HG03280 (cell line): Measurements from ENCODE around the gene UHRF2.
"Not testable (repeated sequence)": the region's sequence is repeated elsewhere in the genome, so short reads cannot be mapped to it uniquely, and the experiment has no call there.

ENCODE experiments used
- ATAC-seq: cut with Tn5 transposase; IDR thresholded peaks from one replicate; pipeline ENCODE4 v1.9.1; 2021; ENCODE audit warnings: mild to moderate bottlenecking, moderate library complexity; ENCODE audit not compliant: unreplicated experiment

Gene UHRF2, protein sequence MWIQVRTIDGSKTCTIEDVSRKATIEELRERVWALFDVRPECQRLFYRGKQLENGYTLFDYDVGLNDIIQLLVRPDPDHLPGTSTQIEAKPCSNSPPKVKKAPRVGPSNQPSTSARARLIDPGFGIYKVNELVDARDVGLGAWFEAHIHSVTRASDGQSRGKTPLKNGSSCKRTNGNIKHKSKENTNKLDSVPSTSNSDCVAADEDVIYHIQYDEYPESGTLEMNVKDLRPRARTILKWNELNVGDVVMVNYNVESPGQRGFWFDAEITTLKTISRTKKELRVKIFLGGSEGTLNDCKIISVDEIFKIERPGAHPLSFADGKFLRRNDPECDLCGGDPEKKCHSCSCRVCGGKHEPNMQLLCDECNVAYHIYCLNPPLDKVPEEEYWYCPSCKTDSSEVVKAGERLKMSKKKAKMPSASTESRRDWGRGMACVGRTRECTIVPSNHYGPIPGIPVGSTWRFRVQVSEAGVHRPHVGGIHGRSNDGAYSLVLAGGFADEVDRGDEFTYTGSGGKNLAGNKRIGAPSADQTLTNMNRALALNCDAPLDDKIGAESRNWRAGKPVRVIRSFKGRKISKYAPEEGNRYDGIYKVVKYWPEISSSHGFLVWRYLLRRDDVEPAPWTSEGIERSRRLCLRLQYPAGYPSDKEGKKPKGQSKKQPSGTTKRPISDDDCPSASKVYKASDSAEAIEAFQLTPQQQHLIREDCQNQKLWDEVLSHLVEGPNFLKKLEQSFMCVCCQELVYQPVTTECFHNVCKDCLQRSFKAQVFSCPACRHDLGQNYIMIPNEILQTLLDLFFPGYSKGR

DNA sequence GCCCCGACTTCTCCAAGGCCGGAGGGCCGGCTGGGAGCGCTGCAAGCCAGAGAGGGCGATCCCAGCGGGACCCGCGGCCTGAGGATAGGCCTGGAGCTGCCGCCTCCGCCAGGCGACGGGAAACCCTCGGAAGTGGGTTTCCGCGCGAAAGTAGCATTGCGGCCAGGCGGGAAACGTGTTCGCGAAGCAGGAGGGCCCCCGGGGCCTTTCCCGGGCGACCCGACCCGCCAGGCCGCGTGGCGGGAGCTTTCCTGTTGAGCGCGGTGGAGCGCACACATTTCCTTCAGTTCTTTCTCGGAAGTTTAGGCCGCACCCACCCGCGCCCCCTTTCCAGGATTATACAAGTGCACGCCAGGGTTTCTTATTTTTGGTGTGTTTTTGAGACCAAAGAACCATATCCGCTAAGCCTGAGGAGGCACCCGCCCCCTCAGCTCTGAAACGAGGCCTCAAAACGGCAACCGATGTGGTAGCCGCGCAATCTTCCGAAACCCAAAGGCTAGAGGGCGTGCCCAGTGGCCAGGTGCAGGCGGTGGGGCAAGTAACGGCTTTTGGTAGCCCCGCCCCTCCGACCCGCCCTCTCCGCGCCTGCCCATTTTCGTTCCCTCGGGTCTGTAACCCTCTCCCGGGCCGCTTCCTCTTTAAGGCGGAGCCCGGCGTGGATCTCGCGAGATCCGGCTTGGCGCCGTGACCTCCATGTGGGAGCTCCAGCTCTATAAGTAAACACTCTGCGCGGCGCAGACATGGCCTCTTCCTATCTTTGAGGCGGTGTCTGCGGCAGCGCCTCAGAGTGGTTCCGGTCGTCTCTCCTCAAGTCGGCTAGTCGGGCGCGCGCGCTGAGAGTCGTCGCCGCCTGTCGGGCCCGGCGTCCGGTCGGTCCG, at the start of gene UHRF2:
UHRF2 (plus strand) TSS at position 713 of the 878 bp plus-strand sequence. CDS start 292 bp downstream, outside the sequence.
- peak; percentile 81 for ATAC-seq

DNA sequence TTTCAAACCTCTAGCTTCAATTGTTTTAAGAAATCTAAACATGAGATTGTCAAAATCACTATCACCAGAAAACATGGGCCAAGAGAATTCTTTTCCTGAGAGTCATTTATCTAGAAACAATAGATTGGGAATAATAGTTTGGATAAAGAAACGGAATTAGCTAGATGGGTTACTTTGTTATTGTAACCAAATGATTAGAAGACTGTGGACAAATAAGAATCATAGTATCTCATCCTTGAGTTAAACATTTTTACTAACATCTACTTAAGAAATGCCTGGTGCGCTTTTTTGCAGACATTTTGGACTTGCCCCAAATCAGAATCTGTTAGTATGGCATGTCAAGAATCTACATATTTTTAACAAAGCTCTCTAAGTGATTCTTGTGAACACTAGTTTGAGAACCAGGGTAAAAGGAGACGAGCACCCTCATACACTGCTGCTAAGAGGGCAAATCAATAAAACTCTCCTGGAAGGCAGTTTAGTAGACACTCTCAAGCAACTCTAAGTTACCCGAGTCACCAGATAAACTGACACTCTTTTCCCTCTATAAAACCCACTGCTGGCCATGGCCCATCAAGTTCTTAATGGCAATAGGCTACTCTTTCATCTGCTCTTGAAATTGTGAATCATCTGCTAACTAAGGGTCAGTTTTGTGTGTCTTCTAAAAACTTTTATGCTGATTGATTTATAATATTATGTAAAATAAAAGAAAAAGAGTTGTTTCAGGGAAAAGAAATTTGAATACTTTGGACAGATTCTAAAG, 45.7 kb upstream of the UHRF2 start:
- no peak for ATAC-seq

DNA sequence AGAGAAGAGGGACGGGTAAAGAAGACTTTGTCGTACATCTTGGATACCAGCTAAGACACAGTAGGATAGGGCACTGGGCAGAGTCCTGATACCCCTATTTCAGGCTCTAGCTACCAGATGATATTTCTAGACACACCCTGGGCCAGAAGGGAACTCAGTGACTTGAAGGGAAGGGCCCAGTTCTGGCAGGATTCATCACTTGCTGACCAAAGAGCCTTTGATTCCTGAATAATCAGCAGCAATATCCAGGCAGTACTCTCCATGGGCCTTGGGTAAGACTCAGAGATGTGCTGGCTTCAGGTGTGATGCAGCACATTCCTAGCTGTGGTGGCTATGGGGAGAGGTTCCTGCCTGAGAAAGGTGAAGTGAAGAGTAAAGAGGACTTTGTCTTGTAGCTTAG, 44.2 kb upstream of the UHRF2 start:
- ATAC-seq = no peak

DNA sequence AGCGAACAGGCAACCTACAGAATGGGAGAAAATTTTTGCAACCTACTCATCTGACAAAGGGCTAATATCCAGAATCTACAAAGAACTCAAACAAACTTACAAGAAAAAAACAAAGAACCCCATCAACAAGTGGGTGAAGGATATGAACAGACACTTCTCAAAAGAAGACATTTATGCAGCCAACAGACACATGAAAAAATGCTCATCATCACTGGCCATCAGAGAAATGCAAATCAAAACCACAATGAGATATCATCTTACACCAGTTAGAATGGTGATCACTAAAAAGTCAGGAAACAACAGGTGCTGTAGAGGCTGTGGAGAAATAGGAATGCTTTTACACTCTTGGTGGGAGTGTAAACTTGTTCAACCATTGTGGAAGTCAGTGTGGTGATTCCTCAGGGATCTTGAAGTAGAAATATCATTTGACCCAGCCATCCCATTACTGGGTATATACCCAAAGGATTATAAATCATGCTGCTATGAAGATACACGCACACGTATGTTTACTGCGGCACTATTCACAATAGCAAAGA, 31.5 kb upstream of the UHRF2 start:
- not testable (repeated sequence) for ATAC-seq

DNA sequence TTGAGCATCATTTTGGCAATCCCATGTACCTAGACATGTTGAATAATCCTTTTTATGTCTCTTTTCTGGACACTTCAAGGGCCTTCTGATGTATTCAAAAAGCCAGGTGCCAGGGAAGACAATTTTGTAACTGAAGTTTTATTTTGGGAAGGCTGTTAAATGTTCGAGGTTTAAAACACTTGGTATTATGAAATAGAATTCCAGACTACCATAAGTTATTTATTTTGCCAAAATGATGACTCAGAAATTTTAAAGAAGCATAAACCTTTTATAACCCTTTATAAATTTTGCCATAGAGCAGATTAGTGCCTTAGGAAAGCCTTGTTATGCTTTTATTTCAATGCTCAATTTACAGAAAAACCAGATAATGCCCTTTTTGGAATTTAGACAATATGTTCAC, 30.3 kb upstream of the UHRF2 start:
- ATAC-seq = no peak

DNA sequence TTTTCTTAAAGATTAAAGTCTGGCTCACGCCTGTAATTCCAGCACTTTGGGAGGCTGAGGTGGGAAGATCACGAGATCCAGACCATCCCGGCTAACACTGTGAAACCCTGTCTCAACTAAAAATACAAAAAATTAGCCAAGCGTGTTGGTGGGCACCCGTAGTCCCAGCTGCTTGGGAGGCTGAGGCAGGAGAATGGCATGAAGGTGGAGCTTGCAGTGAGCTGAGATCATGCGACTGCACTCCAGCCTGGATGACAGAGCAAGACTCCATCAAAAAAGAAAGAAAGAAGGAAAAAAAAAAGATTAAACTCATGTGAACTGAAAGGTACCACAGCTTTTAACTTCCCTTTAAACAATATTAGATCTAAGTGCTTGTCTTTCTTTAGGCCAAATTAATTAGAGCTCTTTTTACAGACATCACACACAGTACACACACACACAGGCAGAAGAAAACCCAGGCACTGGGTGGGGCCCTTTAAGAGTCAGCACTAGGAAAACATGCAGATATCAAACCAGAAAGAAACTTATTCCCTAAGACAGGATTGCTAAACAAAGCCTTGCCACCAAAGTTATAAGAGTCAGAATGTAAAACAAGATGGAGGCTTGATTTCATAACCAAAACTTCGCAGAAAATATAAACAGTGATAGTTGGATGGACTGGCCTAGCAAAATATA, 29.3 kb upstream of the UHRF2 start:
- no peak for ATAC-seq

DNA sequence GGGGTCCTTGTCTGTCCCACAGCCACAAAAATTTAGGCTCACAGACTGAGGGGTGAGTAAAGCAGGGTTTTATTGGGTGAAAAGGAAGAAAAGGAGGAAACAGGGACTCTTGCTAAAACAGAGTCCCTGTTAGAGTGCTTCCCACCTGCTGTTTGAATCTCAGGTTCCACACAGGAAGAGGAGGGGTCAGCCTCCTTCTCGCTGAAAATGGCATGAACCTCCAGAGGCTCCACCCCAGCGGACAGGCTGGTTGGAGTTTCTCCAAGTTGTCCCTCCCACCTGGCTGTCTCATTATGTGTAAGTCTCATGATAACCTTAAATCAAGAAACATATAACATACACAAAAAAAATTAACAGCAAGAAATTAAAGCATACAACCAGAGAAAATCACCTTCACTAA, 28.3 kb upstream of the UHRF2 start:
- no peak for ATAC-seq

DNA sequence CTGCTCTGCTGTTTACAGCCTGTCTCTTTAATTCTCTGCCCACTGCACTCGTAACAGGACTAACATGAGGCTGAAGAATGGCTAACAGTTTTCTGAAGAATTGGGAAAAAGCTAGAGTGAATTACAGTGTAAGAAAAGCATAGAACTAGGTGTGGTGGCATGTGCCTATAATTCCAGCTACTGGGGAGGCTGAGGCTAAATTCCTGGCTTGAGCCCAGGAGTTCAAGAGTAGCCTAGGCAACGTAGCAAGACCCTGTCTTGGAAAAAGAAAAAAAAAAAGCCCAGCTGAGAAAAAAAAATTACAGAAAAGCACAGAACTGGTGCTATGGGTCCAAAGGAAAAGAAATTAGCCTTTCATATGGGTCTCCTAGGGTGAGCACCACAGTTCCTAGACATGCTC, 13.9 kb upstream of the UHRF2 start:
- ATAC-seq = no peak

DNA sequence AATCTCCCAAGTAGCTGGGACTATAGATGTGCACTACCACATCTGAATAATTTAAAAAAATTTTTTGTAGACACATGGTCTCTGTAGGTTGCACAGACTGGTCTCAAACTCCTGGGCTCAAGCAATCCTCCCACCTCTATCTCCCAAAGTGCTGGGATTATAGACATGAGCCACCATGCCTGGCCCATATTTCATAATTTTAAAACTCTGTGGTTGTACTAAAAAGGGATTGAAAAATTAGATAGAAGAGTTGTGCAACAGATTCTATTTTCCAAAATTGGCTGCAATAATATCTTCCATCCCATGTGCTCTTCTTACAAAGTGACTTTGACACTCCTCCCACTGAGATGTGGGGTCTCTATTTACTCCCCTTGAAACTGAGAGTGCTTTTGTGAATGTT, 7.6 kb upstream of the UHRF2 start:
- no peak for ATAC-seq

DNA sequence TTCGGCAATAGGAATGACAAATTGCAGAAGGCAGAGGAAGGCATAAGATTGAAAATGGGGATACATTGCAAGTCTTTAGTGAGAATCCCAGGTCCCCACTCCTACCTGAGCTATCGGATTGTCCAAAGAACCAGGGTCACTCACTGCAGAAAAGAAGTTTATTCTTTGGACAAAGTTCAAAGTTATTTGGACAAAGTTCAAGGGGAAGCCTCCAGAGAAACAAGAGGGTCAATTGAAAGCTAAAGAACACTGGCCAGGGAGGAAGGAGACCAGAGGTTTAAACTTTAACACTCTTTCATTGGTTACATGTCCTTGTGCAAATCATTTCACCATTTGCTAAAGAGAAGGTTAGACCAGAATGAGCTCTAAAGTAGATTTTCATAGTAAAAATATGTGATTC, 5.2 kb upstream of the UHRF2 start:
- ATAC-seq = no peak

DNA sequence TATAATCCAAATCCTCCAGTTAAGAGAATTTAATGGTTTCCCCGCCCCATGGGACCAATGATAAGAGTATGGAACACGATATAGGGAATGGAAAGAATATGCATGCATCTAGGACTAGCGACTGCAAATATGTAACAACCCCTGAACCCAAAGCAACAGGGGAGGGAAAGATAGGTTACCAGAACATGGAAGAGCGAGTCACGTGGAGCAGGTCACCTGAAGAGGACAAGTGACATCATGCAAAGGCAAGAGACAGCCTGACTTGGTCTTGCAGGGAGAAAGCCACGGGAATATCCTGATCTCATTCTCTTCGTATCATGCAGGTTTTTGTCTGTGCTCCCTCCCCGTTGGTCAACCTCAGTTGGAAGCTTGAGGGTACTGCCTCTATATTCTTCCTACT, 4.7 kb upstream of the UHRF2 start:
- no peak for ATAC-seq

DNA sequence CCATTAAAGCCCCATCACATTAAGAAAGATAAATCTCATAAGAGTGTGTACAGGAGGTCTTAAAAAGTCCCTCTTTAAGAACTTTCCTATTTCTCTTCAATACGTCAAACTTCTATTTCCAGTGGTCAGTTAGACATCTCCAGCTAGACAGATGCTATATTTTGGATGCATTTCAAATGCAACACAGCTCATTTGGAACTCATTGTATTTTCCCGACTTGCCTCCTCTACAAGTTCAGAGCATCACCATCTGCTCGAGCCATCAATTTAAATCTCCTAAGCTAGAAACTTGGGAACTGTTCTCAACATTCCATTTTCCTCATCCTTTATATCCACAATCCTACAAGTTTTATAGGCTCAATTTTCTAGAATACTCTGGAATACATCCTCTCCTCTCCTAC, 3.2 kb upstream of the UHRF2 start:
- ATAC-seq = no peak

DNA sequence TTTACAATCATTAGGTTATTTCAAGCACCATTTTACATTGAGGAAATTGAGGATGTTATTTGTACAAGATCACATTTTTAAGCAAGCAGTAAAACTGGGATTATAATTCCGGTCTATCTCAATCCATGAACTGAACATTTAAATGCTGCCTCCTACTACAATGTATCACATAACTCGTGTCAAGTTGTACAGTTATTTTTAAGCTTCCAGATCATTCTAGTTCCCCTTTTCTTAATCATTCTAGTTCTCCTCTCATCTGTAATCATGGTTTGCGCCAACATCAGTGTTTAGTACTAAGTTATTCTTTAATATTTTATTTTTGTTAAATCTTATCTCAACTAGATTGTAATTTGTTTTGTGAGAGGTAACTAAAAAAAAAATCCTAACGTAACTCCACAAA, 2.4 kb upstream of the UHRF2 start:
- no peak for ATAC-seq

DNA sequence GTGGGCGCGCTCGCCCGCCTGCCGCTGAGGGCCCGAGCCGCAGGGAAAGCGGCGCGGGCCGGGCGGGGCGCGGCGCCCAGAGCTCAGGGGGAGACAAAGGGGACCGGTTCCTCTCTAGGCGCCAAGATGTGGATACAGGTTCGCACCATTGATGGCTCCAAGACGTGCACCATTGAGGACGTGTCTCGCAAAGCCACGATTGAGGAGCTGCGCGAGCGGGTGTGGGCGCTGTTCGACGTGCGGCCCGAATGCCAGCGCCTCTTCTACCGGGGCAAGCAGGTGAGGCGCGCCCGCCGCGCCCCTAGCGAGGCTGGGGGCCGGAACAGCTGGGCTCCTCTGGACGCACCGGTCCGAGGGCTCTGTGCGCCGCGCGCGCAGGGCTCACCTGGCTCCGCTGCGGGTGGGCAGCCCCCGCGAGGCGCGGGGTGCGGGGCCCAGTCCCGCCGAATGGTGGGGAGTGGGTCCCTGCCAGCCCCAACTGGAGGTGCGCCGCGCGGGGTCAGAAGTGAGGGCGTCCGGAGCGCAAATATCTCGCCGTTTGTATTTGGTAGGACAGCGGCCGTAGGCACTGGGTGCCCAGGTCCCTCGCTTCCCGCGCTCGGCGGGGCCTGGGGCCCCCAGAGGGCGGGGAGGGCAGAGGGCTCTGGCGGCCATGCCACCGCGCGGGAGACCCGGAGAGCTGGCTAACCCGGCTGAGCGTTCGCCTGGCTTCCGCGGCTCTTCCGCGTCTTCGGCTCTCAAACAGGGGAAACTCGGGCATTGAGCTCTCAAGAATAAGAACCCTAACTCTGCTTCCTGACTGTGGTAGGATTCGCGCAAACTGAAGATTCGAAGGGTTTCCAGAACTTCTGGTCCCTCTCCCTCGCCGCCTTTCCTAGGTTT, 607 bp downstream of the UHRF2 start:
- peak; percentile 6 for ATAC-seq

DNA sequence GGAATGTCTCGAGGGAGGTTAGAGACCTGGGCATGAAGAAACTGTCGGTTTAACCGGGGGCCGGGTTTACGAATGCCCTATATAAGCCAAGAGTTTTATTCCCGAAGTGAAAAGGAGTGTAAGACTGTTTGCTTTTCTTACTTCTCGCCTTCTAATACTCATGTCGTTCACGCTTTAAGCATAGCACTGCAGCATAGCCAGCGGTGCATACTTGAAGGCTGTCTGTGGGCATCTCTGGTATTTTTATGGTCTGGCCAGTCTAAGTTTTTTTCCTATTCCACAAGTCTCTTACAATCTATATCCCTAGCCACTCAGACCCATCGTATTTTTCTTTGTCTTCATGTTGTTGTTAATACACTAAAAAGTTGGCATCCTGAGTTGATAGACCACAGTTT, 1.2 kb downstream of the UHRF2 start:
- no peak for ATAC-seq

DNA sequence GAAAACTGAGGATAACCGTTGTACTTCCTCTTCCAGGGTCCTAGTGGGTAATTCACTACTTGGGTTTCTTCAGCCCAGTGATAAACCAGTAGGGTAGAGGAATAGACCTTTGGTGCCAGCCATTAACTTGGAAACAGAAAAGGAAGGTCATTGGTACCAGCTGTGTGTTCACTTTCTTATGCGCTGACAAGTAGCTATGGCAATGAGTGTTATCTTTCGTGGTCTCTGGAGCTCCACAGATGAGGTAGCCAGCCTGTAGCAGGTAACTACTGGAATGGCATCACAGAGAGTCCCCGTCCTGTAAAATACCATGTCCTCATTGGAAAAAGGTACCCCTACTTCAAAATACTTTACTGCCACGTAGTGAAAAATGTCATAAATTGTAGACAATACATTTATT, 2.3 kb downstream of the UHRF2 start:
- peak; percentile 13 for ATAC-seq

DNA sequence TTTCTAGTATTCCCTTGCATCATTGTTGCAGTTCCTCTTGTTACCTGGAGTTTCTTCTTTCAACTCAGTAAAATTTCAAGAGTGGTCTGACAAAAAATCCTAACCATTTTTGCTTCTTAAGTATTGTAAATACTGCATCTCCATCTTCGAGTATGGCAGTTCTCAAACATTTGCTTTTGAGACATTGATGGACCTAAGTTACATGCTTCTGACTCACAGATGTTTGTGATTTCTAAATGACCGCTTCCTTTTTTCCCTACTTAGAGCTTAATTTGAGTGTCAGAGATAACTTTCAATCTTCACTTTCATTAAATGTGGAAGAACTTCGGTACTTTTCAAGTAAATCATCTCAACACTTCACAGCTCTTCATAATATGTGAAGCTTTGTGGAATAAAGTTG, 4.2 kb downstream of the UHRF2 start:
- no peak for ATAC-seq

DNA sequence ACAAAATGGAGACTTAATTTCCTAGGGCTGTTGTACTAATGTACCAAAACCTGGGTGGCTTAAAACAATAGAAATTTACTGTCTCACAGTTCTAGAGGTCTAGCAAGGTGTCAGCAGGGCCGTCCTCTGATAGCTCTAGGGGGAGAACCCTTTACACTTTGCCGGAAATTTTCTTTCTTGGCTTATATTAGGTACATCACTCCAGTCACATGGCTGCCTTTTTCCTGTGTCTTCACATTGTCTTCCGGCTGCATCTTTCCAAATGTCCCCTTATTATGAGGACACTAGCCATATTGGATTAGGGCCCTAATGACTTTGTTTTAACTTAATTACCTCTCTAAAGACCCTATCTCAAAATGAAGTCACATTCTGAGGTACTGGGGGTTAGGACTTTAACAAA, 5.8 kb downstream of the UHRF2 start:
- ATAC-seq = no peak

DNA sequence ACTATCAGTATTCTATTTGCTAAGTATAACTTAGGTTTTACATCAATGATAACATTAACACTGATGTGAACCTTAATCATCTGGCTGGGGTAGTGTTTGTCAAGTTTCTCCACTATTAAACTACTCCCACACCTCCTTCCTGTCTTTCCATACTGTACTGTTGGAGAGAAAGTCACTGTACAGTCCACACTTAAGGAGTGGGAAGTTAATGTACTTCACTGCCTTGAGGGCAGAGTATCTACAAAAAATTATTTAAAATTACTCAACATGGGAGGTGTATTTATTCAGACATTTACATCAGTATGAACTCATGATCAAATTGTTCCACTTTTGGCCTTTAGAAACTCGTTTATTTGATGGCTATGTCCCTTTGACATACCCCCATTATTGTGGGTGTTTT, 11.9 kb downstream of the UHRF2 start:
- no peak for ATAC-seq
